HUES64 (cell line): ENCODE data around the gene DEPDC1.
"Not testable (repeated sequence)": the region's sequence is repeated elsewhere in the genome, so short reads cannot be mapped to it uniquely, and the experiment has no call there.

Experiments used
- H3K27ac ChIP-seq: 2 replicates; pipeline ENCODE4 v1.7.0; 2013; ENCODE audit warnings: low read depth, low read length, inconsistent platforms
- H3K27me3 ChIP-seq: 2 replicates; pipeline ENCODE4 v1.6.1; 2013; ENCODE audit warnings: mild to moderate bottlenecking, low read length; ENCODE audit not compliant: insufficient read depth
- H3K36me3 ChIP-seq: 2 replicates; pipeline ENCODE4 v1.6.1; 2013; ENCODE audit warnings: mild to moderate bottlenecking, low read length; ENCODE audit not compliant: insufficient read depth
- H3K4me1 ChIP-seq: 2 replicates; pipeline ENCODE4 v1.6.1; 2013; ENCODE audit warnings: mild to moderate bottlenecking, low read length, moderate library complexity; ENCODE audit not compliant: insufficient read depth
- H3K4me3 ChIP-seq: 2 replicates; pipeline ENCODE4 v1.5.1; 2013; ENCODE audit warnings: mild to moderate bottlenecking, low read length, moderate library complexity
- H3K9ac ChIP-seq: 2 replicates; pipeline ENCODE4 v1.6.1; 2013; ENCODE audit warnings: mild to moderate bottlenecking, low read depth, low read length
- H3K9me3 ChIP-seq: 2 replicates; pipeline ENCODE4 v1.6.1; 2013; ENCODE audit warnings: low read depth, low read length; ENCODE audit not compliant: insufficient read depth
- WGBS: fragments of 150-250, 120-280 bp; methylation state at CpG from one replicate; pipeline ENCODE4 v1.1.7; 2013; ENCODE audit warnings: missing lambda C conversion rate; 5-methylcytosine and 5-hydroxymethylcytosine counted together

The DEPDC1 gene

DNA sequence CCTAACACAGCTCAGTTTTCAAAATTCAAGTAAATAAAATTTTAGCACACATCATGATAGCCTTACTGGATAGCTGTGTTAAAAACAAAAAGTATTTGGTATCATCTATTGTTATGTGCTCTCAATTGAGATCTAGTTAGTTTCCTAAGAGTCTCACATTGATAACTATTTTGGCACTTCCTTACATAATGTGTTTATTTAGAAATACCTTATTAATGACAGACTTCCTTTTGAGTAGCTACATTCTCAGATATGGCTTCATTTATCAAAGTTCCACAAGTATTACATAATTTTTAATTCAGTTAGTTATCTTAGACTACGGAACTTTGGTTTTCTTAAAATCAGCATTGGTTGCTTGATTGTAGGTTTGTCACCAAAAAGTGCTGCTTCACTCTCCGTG is 20.3 kb downstream of the DEPDC1 start:
- peaks cover 76% of the 10 kb centered on the region for H3K36me3 ChIP-seq
- H3K4me1 ChIP-seq = peaks cover 15% of the 10 kb centered on the region
- H3K4me3 ChIP-seq, H3K9me3 ChIP-seq, H3K27me3 ChIP-seq, H3K9ac ChIP-seq, H3K27ac ChIP-seq: not testable (repeated sequence)
- WGBS = 94% methylated on average over 2 of the region's 2 CpGs

DNA sequence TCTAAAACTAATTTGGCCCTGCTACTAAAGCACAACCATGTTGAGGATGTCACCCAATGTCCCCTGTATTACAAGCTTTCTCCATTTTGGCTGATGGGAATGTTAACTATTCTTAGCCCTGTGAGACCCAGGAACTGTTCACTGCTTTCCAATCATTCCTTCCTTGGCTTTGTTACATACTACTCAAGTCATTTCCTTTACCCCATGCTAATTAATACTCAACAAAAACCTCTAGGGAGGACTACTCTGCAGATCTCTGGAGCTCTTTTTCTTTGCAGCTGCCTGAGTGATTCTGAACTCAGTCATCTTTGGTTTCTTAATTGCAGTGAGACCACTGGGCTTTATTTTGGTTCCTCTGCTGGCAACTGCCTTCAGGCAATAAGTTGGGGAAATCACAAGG is 23.8 kb downstream of the DEPDC1 start:
- Histone ChIP-seq H3K27me3 (no peaks in the 10 kb centered on the region), H3K9ac (no peak overlapping the region), H3K36me3 (peaks cover 40% of the 10 kb centered on the region), H3K27ac (peak overlapping the region; percentile 5; the same call in 1 of the 2 replicates), H3K4me1 (peaks cover 11% of the 10 kb centered on the region; the same call in 1 of the 2 replicates), H3K9me3 (no peaks in the 10 kb centered on the region), H3K4me3 (no peak overlapping the region)

GRCh38 chr1:68470388-68470970 is 26.4 kb downstream of the DEPDC1 start:
- H3K27me3 ChIP-seq = no peaks in the 10 kb centered on the region
- WGBS = 87% methylated on average over 2 of the region's 2 CpGs
- peaks cover 15% of the 10 kb centered on the region for H3K36me3 ChIP-seq
- peaks cover 11% of the 10 kb centered on the region; the same call in 1 of the 2 replicates for H3K4me1 ChIP-seq
- H3K27ac ChIP-seq = no peak overlapping the region
- no peak overlapping the region for H3K9ac ChIP-seq
- H3K9me3 ChIP-seq = no peaks in the 10 kb centered on the region
- H3K4me3 ChIP-seq = no peak overlapping the region

DNA sequence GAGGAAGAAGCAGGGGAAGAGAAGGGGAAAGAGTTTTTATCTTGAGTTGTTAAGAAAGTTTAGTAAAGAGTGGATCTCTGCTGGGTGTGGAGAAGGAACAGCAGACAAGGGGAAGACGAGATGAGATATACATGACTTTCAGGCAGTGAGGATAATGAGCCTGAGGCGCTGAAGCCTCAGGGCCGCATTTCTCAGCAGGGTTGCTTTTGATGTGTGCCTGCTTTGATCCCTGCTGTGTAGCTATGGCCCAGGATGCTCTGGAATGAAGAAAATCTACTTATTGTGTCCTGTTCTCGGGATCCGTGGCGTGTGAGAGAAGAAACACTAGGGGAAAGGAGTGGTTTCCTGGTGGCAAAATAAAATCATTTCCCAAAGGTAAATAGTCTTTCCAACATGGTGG is 32.0 kb downstream of the DEPDC1 start:
- Histone ChIP-seq H3K4me1 (peaks cover 9% of the 10 kb centered on the region), H3K27me3 (no peaks in the 10 kb centered on the region), H3K27ac (no peak overlapping the region), H3K9me3 (peaks cover 8% of the 10 kb centered on the region), H3K9ac (no peak overlapping the region), H3K4me3 (no peak overlapping the region), H3K36me3 (no peaks in the 10 kb centered on the region)
- 18% methylated on average over 6 of the region's 6 CpGs for WGBS

DNA sequence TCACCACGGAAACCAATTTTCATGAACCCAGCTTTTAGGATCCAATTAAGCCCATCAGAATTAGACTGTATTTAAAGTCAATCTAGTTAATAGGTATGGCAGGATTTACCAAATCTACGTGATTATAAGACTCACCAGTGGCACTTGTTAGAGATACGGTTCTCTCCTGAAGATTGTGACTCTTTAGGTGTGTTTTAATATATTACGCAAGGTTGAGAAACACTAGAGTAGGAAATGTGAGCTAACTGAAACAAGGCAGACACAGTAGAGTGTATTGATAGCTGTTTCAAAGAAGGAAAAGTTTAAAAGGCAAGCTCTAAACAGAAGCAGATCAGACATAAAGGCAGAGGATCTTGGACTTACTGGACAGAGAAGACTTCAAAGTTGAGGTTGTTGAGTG is 35.9 kb downstream of the DEPDC1 start:
- H3K4me1 ChIP-seq = peaks cover 9% of the 10 kb centered on the region
- no peaks in the 10 kb centered on the region for H3K36me3 ChIP-seq
- H3K27me3 ChIP-seq = no peaks in the 10 kb centered on the region
- WGBS = 95% methylated on average over 4 of the region's 4 CpGs
- no peak overlapping the region for H3K4me3 ChIP-seq
- H3K27ac ChIP-seq = no peak overlapping the region
- H3K9me3 ChIP-seq = peaks cover 8% of the 10 kb centered on the region
- H3K9ac ChIP-seq = no peak overlapping the region

- no peak overlapping the region for H3K9ac ChIP-seq
- 93% methylated on average over 1 of the region's 1 CpG for WGBS
- H3K4me1 ChIP-seq = peaks cover 3% of the 10 kb centered on the region; the same call in 1 of the 2 replicates
- no peak overlapping the region for H3K4me3 ChIP-seq
- H3K9me3 ChIP-seq = peaks cover 8% of the 10 kb centered on the region
- no peaks in the 10 kb centered on the region for H3K36me3 ChIP-seq
- no peak overlapping the region for H3K27ac ChIP-seq
- no peaks in the 10 kb centered on the region for H3K27me3 ChIP-seq
Measured at GRCh38 chr1:68459796-68460195, 37.1 kb downstream of the DEPDC1 start.

DNA sequence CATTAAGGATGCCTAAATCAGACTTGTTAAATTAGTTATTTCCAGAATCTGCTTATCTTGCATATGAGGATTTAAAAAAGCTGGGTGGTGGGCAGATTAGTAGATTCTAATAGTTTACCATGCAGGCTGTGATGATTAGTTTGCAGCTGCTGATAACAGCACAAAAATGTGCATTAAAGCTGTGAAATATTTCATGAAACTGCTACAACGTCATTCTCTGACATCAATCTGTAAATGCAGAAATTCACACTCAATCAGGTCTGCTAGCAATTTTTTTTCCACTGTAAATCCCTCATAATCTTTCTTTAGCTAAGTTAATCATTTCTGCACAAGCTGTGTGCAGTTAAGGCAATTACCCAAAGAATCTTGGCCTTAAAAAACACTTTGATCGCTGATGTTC is 37.8 kb downstream of the DEPDC1 start:
- H3K27me3 ChIP-seq = no peaks in the 10 kb centered on the region
- WGBS = 84% methylated on average over 2 of the region's 2 CpGs

DNA sequence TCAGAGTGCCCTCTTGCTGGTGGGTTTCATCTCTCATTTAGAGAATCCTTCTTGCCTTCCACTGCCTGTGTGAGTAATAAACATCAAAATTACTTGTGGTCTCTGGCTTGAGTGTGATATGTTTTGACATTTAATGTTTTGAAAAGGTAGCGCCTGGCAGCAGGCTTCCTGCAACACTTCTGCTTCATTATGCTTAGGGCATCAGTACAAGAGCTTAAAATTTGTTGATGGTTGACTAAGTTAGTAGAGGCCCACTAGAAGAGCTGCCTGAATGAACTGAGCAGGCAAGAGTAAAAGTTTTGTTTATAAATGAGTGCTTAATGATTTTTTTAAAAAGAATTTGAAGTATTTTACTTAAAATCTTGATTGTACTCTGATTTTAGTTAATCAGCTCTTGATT is 40.7 kb downstream of the DEPDC1 start:
- Histone ChIP-seq H3K36me3 (no peaks in the 10 kb centered on the region), H3K9me3 (no peaks in the 10 kb centered on the region), H3K9ac (no peak overlapping the region), H3K27me3 (no peaks in the 10 kb centered on the region), H3K4me1 (no peaks in the 10 kb centered on the region), H3K4me3 (no peak overlapping the region), H3K27ac (no peak overlapping the region)
- 92% methylated on average over 1 of the region's 1 CpG for WGBS

More for the DNA sequence above, 37.8 kb downstream of the DEPDC1 start:
- no peak overlapping the region for H3K9ac ChIP-seq
- H3K4me1 ChIP-seq = no peaks in the 10 kb centered on the region
- peaks cover 8% of the 10 kb centered on the region for H3K9me3 ChIP-seq
- no peak overlapping the region for H3K27ac ChIP-seq
- no peak overlapping the region for H3K4me3 ChIP-seq
- no peaks in the 10 kb centered on the region for H3K36me3 ChIP-seq

- H3K36me3 ChIP-seq = no peaks in the 10 kb centered on the region
- no peaks in the 10 kb centered on the region for H3K27me3 ChIP-seq
- no peak overlapping the region for H3K27ac ChIP-seq
- H3K9ac ChIP-seq = no peak overlapping the region
- no peak overlapping the region for H3K4me3 ChIP-seq
- no peaks in the 10 kb centered on the region for H3K9me3 ChIP-seq
- H3K4me1 ChIP-seq = peaks cover 3% of the 10 kb centered on the region; the same call in 1 of the 2 replicates
- WGBS = 89% methylated on average over 2 of the region's 2 CpGs
Measured at GRCh38 chr1:68454534-68454933, 42.3 kb downstream of the DEPDC1 start.

GRCh38 chr1:68453060-68453670 is 43.7 kb downstream of the DEPDC1 start:
- H3K9ac ChIP-seq = no peak overlapping the region
- WGBS = 90% methylated on average over 8 of the region's 8 CpGs
- H3K4me3 ChIP-seq = no peak overlapping the region
- H3K36me3 ChIP-seq = no peaks in the 10 kb centered on the region
- H3K4me1 ChIP-seq = peaks cover 3% of the 10 kb centered on the region; the same call in 1 of the 2 replicates
- no peaks in the 10 kb centered on the region for H3K27me3 ChIP-seq
- no peak overlapping the region for H3K27ac ChIP-seq
- H3K9me3 ChIP-seq = no peaks in the 10 kb centered on the region

DNA sequence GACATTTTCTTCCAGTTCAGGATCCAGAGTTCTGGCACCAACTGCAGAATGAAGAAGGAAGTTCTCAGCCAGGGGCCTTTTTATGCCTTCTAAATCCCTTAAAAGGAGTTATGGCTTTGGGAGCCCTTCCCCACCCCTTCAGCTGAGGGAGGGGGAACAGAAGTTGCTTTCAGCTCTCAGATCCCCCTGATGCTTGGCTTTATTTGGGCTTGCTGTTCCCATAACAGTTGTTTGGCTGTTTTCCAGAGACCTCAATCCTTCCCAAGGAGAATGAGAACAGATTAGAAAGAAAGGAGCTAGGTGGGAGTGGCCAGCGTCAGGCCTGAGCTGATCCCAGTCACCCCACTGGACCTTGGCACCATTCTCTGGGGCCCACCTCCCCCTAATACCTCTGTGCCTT is 47.0 kb downstream of the DEPDC1 start, which contains the start of gene RPE65:
TSS of gene RPE65 (minus strand) at position 54 of the 400 bp plus-strand sequence. CDS start at position 5, 49 bp downstream.
- Histone ChIP-seq H3K4me1 (peaks cover 3% of the 10 kb centered on the region; the same call in 1 of the 2 replicates), H3K9me3 (no peaks in the 10 kb centered on the region), H3K36me3 (no peaks in the 10 kb centered on the region), H3K27me3 (no peaks in the 10 kb centered on the region), H3K27ac (no peak within 1 kb of the TSS), H3K4me3 (no peak within 1 kb of the TSS), H3K9ac (no peak within 1 kb of the TSS)
- WGBS = 73% methylated on average over 1 of the region's 1 CpG
